HepG2 (cell line): ENCODE data around the gene CDC14B. TPM values are rescaled to one million over a fixed set of nuclear protein-coding genes. Genes with fewer than 3 reads are reported as not detected.

Source experiments
- ELF4 ChIP-seq: sonication (generic); formaldehyde crosslinking; IDR thresholded peaks from 2 replicates; pipeline ENCODE4 v1.5.0; 2020; ENCODE audit warnings: missing genetic modification reagents, mild to moderate bottlenecking, moderate library complexity, borderline replicate concordance
- HMG20A ChIP-seq: IDR thresholded peaks from 2 replicates; pipeline ENCODE4 v1.6.1; 2016; ENCODE audit warnings: borderline replicate concordance
- HNRNPK ChIP-seq: fragments of 200-400 bp; formaldehyde crosslinking; IDR thresholded peaks from 2 replicates; pipeline ENCODE4 v1.6.1; 2018; ENCODE audit warnings: low read length, low read depth, moderate library complexity, mild to moderate bottlenecking; ENCODE audit not compliant: poor library complexity, severe bottlenecking
- KMT2A ChIP-seq: sonication (generic); formaldehyde crosslinking; IDR thresholded peaks from 2 replicates; pipeline ENCODE4 v1.4.0; 2020; ENCODE audit warnings: missing genetic modification reagents
- MYC ChIP-seq: sonication (generic); formaldehyde crosslinking; IDR thresholded peaks from 2 replicates; pipeline ENCODE4 v1.9.0; 2021; ENCODE audit warnings: missing genetic modification reagents, borderline replicate concordance
- PITX1 ChIP-seq: sonication (generic); formaldehyde crosslinking; IDR thresholded peaks from 2 replicates; pipeline ENCODE4 v1.5.1; 2020; ENCODE audit warnings: mild to moderate bottlenecking, missing genetic modification reagents
- PRPF4 ChIP-seq: fragments of 200-400 bp; formaldehyde crosslinking; IDR thresholded peaks from 2 replicates; pipeline ENCODE4 v1.6.1; 2016; ENCODE audit warnings: low read length, low read depth; ENCODE audit not compliant: poor library complexity, severe bottlenecking
- RCOR2 ChIP-seq: IDR thresholded peaks from 2 replicates; pipeline ENCODE4 v1.6.1; 2016; ENCODE audit warnings: missing biosample characterization, missing genetic modification reagents
- REPIN1 ChIP-seq: sonication (generic); formaldehyde crosslinking; IDR thresholded peaks from 2 replicates; pipeline ENCODE4 v1.8.0; 2022; ENCODE audit warnings: missing genetic modification reagents, low read depth, mild to moderate bottlenecking, borderline replicate concordance
- SAP130 ChIP-seq: IDR thresholded peaks from 2 replicates; pipeline ENCODE4 v1.6.1; 2016; ENCODE audit warnings: low read depth
- ZBTB20 ChIP-seq: sonication (generic); formaldehyde crosslinking; IDR thresholded peaks from 2 replicates; pipeline ENCODE4 v1.8.1; 2023; ENCODE audit warnings: missing genetic modification reagents, low read depth, mild to moderate bottlenecking, borderline replicate concordance
- ZBTB42 ChIP-seq: sonication (generic); formaldehyde crosslinking; IDR thresholded peaks from 2 replicates; pipeline ENCODE4 v1.5.0; 2020; ENCODE audit warnings: mild to moderate bottlenecking, missing genetic modification reagents
- ZFY ChIP-seq: sonication (generic); formaldehyde crosslinking; IDR thresholded peaks from 2 replicates; pipeline ENCODE4 v1.4.0; 2020; ENCODE audit warnings: missing genetic modification reagents
- ZNF430 ChIP-seq: sonication (generic); formaldehyde crosslinking; IDR thresholded peaks from 2 replicates; pipeline ENCODE4 v1.9.0; 2021; ENCODE audit warnings: mild to moderate bottlenecking, missing genetic modification reagents
- ZNF530 ChIP-seq: sonication (generic); formaldehyde crosslinking; IDR thresholded peaks from 2 replicates; pipeline ENCODE4 v1.5.0; 2020; ENCODE audit warnings: low read depth, mild to moderate bottlenecking, missing genetic modification reagents
- ZNF850 ChIP-seq: sonication (generic); formaldehyde crosslinking; conservative IDR thresholded peaks from 2 replicates; pipeline ENCODE4 v1.9.0; 2021; ENCODE audit warnings: mild to moderate bottlenecking, missing genetic modification reagents
- polyA plus RNA-seq, 8 experiments: library from polyadenylated mRNA; depleted of rRNA in 3 of 8; stranded (reverse) in 7 of 8; unstranded in 1 of 8; fragments of >200 nt; fragmentation: Illumina TruSeq in 4 of 8; extraction: Trizol in 4 of 8; gene quantifications; 2 replicates each; pipeline versions ENCODE4 v1.2.1 to v1.2.3, GENCODE V29; 2011 to 2016; ENCODE audit warnings: low read depth in 4 of 8, missing spikeins in 1 of 8, mixed read lengths in 1 of 8; ENCODE audit not compliant: insufficient read depth in 1 of 8
- total RNA-seq, 5 experiments: library from RNA; depleted of rRNA; stranded (reverse); fragments of >200 nt; fragmentation: Illumina TruSeq; extraction: Trizol; gene quantifications; 2 replicates each; pipeline ENCODE4 v1.2.3, GENCODE V29; 2016; ENCODE audit warnings: low read depth in 1 of 5
- TF ChIP-seq, protein P1 (sequence below): sonication (generic); formaldehyde crosslinking; IDR thresholded peaks from 2 replicates; pipeline ENCODE4 v1.4.0; 2020; ENCODE audit warnings: missing genetic modification reagents, mild to moderate bottlenecking, borderline replicate concordance
- TF ChIP-seq, protein P2 (sequence below): sonication (generic); formaldehyde crosslinking; IDR thresholded peaks from 2 replicates; pipeline ENCODE4 v1.9.0; 2021; ENCODE audit warnings: missing genetic modification reagents, borderline replicate concordance
- TF ChIP-seq, protein P3 (sequence below): sonication (generic); formaldehyde crosslinking; IDR thresholded peaks from 2 replicates; pipeline ENCODE4 v1.4.0; 2020; ENCODE audit warnings: missing genetic modification reagents, borderline replicate concordance
- TF ChIP-seq, protein P4 (sequence below): IDR thresholded peaks from 2 replicates; pipeline ENCODE4 v1.6.1; 2016; ENCODE audit warnings: missing biosample characterization, missing genetic modification reagents, low read depth

Gene CDC14B
- total and polyA plus RNA-seq, 2 of the 13 experiments (the other 11 are each of a cell fraction or from before 2014, with no cell fraction given): 25.8 to 33.3 TPM

DNA sequence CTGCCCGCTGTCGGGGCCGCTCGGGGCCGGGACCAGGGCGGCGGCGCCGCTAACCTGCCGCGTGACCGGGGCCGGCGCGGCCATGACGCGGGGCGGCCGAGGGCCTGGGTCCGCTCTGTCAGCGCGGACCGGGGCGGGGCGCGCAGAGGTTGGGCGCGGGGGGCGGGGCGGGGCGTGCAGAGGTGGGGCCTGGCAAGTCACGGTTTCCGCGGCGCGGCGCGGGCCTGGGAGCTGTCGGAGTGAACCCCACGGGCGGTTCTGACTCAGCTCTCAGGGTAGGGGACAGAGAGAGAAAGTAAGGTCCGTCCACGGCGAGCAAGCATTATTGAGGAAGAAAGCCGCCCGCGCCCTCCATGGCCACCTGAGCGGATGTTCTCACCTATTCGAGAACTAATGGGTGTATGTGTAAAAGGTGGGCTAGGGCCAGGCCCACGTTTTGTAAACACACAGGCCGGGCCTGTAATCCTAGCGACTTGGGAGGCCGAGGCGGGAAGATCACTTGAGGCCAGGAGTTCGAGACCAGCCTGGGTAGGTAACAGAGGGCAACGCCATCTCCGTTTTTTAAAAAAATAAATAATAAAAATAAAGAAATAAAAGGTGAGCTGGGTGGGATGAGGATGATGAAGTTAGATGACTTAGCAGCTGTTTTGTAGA lies 35.7 kb upstream of the CDC14B start, which contains the start of gene PRXL2C (continued):
- TF ChIP-seq HNRNPK (no peak), ZNF430 (CRISPR knock-in tag) (peak; percentile 37; the same call in 1 of the 2 replicates), ZNF530 (CRISPR knock-in tag) (peak; percentile 77; the same call in 1 of the 2 replicates), ZNF850 (CRISPR knock-in tag) (no peak), HMG20A (no peak), PITX1 (CRISPR knock-in tag) (peak; percentile 36; the same call in 1 of the 2 replicates), ZBTB42 (CRISPR knock-in tag) (no peak), REPIN1 (CRISPR knock-in tag) (no peak), ZBTB20 (CRISPR knock-in tag) (no peak), PRPF4 (no peak), KMT2A (CRISPR knock-in tag) (no peak), ELF4 (no peak), ZFY (CRISPR knock-in tag) (peak; percentile 8; the same call in 1 of the 2 replicates), RCOR2 (0 out of 2 replicates have a peak, but pooled peaks have one; percentile 20), MYC (CRISPR knock-in tag) (peak; percentile 39; the same call in 1 of the 2 replicates), SAP130 (peak; percentile 34; the same call in 1 of the 2 replicates)
- TF ChIP-seq, protein P1, sequence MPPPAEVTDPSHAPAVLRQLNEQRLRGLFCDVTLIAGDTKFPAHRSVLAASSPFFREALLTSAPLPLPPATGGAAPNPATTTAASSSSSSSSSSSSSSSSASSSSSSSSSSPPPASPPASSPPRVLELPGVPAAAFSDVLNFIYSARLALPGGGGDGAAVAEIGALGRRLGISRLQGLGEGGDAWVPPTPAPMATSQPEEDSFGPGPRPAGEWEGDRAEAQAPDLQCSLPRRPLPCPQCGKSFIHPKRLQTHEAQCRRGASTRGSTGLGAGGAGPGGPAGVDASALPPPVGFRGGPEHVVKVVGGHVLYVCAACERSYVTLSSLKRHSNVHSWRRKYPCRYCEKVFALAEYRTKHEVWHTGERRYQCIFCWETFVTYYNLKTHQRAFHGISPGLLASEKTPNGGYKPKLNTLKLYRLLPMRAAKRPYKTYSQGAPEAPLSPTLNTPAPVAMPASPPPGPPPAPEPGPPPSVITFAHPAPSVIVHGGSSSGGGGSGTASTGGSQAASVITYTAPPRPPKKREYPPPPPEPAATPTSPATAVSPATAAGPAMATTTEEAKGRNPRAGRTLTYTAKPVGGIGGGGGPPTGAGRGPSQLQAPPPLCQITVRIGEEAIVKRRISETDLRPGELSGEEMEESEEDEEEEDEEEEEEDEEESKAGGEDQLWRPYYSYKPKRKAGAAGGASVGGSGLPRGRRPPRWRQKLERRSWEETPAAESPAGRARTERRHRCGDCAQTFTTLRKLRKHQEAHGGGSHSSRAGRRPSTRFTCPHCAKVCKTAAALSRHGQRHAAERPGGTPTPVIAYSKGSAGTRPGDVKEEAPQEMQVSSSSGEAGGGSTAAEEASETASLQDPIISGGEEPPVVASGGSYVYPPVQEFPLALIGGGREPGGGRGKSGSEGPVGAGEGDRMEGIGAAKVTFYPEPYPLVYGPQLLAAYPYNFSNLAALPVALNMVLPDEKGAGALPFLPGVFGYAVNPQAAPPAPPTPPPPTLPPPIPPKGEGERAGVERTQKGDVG: no peak
- TF ChIP-seq, protein P2, sequence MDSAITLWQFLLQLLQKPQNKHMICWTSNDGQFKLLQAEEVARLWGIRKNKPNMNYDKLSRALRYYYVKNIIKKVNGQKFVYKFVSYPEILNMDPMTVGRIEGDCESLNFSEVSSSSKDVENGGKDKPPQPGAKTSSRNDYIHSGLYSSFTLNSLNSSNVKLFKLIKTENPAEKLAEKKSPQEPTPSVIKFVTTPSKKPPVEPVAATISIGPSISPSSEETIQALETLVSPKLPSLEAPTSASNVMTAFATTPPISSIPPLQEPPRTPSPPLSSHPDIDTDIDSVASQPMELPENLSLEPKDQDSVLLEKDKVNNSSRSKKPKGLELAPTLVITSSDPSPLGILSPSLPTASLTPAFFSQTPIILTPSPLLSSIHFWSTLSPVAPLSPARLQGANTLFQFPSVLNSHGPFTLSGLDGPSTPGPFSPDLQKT (CRISPR knock-in tag): no peak
- TF ChIP-seq, protein P3, sequence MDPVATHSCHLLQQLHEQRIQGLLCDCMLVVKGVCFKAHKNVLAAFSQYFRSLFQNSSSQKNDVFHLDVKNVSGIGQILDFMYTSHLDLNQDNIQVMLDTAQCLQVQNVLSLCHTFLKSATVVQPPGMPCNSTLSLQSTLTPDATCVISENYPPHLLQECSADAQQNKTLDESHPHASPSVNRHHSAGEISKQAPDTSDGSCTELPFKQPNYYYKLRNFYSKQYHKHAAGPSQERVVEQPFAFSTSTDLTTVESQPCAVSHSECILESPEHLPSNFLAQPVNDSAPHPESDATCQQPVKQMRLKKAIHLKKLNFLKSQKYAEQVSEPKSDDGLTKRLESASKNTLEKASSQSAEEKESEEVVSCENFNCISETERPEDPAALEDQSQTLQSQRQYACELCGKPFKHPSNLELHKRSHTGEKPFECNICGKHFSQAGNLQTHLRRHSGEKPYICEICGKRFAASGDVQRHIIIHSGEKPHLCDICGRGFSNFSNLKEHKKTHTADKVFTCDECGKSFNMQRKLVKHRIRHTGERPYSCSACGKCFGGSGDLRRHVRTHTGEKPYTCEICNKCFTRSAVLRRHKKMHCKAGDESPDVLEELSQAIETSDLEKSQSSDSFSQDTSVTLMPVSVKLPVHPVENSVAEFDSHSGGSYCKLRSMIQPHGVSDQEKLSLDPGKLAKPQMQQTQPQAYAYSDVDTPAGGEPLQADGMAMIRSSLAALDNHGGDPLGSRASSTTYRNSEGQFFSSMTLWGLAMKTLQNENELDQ (CRISPR knock-in tag): no peak
- TF ChIP-seq, protein P4, sequence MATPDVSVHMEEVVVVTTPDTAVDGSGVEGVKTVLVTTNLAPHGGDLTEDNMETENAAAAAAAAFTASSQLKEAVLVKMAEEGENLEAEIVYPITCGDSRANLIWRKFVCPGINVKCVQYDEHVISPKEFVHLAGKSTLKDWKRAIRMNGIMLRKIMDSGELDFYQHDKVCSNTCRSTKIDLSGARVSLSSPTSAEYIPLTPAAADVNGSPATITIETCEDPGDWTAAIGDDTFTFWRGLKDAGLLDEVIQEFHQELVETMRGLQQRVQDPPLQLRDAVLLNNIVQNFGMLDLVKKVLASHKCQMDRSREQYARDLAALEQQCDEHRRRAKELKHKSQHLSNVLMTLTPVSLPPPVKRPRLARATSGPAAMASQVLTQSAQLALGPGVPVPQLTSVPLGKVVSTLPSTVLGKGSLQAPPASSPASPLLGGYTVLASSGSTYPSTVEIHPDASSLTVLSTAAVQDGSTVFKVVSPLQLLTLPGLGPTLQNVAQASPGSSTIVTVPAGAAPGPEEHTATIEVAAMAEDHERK (CRISPR knock-in tag): no peak
